GM21447 (cell line): ENCODE data around the gene ALPG.
"Not testable (repeated sequence)": the region's sequence is repeated elsewhere in the genome, so short reads cannot be mapped to it uniquely, and the experiment has no call there.

Source experiments
- ATAC-seq: cut with Tn5 transposase; IDR thresholded peaks from one replicate; pipeline ENCODE4 v1.9.1; 2021; ENCODE audit not compliant: unreplicated experiment

The ALPG gene

DNA sequence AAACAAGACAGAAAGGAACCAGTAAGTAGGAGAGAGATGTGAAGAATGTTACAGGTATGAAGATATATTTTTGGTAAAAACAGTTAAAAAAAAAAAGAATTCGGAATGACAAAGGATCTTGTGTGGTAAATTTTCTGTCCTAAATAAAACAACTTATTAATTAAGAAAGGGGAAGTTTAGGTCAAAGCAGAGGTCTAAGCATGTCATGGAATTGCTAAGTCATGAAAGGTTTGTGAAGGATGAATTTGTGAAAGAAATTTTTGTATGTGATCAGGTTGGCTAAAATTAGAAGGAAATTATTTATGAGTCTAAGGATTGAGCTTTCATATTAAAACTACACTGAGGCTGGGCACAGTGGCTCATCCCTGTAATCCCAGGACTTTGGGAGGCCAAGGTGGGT, 11.1 kb upstream of the ALPG start:
- ATAC-seq, result no peak

DNA sequence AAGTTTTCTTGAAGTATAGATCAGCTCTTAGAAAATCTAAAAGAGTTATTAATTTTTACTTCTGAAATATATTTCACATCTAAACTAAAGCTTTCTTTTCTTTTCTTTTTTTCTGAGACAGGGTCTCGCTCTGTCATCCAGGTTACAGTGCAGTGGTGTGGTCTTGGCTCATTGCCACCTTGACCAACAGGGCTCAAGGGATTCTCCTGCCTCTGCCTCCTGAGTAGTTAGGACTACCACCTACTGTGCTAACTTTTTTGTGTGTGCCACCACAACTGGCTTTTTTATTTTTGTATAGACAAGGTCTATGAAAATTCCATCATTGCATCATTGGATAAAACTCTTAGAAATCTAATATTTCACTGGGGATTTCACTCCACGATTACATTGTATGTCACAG, 10.0 kb upstream of the ALPG start:
- ATAC-seq, result no peak

DNA sequence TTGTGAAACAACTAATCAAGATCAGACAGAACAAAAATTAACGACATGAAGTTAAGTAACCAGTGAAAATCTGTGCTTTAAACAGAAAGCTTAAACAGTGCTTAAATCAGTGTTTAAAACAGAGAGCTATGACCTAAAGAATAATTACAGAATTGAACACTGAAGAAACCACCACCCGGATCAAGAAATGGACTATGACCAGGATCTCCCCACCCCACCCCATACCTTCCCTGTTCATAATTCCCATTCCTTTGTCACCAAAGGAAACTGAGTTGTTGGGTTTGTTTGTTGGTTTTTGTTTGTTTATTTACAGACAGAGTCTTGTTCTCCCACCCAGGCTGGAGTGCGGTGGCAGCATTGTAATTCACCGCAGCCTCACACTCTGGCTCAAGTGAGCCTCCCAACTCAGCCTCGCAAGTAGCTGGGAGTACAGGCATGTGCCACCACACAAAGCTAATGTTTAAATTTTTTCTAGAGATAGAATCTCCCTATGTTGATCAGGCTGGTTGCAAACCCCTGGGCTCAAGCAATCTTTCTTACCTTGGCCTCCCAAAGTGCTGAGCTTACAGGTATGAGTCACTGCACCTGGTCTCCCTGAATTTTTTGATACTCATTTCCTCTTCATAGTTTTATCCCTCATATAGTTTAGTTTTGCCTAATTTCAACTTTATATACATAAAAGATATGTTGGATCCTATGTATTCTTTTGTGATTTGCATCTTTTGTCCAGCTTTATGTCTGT, 8.2 kb upstream of the ALPG start:
- no peak for ATAC-seq

GRCh38 chr2:232400256-232401015, 6.2 kb upstream of the ALPG start:
- ATAC-seq, result no peak

GRCh38 chr2:232402518-232402917, 4.1 kb upstream of the ALPG start:
- no peak for ATAC-seq

DNA sequence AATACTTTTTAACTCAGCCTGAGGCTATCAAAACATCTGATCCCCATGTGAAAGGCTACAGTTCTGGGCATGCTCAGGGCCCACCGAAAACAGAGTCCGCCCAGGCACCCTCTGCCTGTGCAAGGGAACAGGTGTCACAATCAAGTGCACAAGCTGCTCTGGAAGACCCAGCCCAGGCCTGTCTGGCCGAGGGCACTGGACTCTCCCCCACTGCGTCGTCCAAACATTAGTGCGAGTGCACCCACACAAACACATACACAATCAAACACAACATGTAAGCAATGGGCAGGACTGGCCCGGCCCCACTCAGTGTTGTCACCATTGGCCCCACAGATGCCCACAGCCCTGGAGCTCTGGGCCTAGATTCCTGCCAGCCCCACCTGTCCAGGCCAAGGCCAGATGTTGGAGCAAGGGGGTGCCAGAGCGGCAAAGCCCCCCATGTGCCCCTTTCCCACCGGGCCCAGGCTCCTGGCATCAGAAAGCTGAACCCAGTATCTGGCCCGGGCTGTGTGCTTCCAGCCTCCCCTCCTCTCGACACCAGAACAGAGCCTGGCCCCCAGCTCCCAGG, 617 bp upstream of the ALPG start:
- ATAC-seq, result no peak

DNA sequence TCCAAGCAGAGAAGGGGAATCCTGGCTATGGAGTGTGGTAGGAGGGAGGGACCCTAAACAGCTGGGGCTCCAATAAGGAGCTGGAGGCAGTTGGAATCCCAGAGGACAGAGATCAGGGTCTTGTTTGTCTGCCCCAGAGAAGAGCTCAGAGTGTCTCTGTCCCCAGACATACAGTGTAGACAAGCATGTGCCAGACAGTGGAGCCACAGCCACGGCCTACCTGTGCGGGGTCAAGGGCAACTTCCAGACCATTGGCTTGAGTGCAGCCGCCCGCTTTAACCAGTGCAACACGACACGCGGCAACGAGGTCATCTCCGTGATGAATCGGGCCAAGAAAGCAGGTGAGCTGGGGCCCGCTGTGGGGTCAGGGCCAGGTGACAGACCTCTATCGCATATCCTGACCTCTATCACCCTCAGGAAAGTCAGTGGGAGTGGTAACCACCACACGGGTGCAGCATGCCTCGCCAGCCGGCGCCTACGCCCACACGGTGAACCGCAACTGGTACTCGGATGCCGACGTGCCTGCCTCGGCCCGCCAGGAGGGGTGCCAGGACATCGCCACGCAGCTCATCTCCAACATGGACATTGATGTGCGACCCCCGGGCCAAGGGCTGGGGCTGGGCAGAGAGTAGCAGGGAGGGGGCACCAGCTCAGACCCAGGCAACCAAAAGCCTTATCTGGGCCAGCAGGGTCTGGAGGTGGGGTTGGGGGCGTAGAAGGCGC, 945 bp downstream of the ALPG start:
- ATAC-seq, result not testable (repeated sequence)

GRCh38 chr2:232408269-232408668, 1.6 kb downstream of the ALPG start:
- not testable (repeated sequence) for ATAC-seq

DNA sequence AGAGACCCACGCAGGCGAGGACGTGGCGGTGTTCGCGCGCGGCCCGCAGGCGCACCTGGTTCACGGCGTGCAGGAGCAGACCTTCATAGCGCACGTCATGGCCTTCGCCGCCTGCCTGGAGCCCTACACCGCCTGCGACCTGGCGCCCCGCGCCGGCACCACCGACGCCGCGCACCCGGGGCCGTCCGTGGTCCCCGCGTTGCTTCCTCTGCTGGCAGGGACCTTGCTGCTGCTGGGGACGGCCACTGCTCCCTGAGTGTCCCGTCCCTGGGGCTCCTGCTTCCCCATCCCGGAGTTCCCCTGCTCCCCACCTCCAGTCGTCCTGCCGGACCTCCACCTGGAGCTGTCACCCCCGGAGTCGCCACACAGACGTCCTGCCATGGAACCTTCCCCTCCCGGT, 3.0 kb downstream of the ALPG start:
- ATAC-seq, result not testable (repeated sequence)

GRCh38 chr2:232410238-232410900, 3.7 kb downstream of the ALPG start:
- ATAC-seq, result no peak

- no peak for ATAC-seq
These were observed 5.4 kb downstream of the ALPG start for GRCh38 chr2:232411901-232412629.

DNA sequence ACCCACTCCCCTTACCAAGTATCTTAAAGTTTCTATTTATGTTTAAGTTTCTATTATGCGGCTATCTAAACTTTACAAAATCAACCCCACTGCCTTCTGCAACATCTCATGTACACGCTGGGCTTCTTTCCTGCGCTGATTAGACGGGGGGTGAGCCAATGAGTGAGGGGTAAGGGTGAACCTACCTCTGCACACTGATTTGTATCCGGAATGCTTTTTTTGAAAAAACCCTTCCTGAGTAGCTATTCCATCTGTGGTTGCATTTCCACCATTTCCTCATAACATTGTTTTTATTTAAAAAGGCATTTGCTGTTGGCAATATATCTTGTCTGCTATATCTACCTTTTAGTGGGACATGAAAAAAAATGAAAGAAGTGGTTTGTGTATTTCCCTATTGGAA, 6.3 kb downstream of the ALPG start:
- ATAC-seq, result no peak

DNA sequence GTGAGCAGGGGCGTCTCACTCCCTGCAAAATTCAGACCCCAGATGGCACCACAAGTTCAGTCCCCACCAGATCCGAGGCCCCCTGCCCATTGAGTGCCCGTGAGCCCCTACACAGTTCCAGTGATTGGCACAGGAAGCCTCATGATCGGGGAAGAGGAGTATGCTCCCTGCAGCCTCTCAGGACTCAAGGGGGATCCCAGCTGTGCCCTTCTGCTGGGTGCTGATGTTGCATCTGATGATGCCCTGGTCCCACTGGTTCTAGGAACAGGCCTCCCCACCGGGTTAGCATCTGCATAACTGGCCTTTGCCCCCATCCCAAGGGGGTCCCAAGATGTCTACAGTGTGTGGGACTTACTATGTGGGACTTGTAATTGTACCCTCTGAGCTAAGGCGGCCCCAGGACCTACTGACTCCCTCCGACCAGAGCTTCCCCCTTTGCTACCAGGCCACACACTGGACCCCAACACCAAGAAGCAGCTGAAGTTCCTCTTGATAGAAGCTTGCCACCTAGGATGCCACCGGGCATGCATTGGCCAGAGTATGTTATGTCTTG, 8.6 kb downstream of the ALPG start:
- no peak for ATAC-seq

- ATAC-seq, result no peak
These were observed 9.3 kb downstream of the ALPG start for GRCh38 chr2:232415736-232416520.

- no peak for ATAC-seq
These were observed 10.2 kb downstream of the ALPG start for GRCh38 chr2:232416521-232417470.

- ATAC-seq, result no peak
These were observed 10.8 kb downstream of the ALPG start for GRCh38 chr2:232417489-232417888.

DNA sequence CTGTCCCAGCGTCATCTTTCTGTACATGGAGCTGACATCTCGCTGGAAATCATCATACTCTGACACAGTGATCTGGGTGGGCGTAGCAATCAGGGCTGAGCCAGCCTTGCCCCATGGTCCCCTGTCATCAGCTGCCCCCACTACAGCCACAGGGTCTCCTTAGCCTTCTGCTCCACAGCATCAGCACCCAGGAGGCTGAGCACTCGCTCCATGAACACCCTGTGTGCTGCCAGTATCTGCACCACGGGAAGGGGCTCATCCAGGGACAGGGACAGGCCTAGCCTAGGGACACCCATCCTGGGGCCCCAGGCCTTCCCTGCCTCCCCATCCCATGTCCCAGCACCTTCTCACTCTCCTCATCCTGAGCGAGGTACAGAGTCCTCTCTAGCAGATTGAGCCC, 11.4 kb downstream of the ALPG start:
- no peak for ATAC-seq
